HL-60/S4 (cell line): ENCODE measurements around the gene CTNNA2.
"Not testable (repeated sequence)": the region's sequence is repeated elsewhere in the genome, so short reads cannot be mapped to it uniquely, and the experiment has no call there.

Experiments
- in situ Hi-C: fragments of 300-500 bp; cut with MboI; formaldehyde crosslinking; loops from 2 replicates; pipeline ENCODE4 v1.14.3; 2022; ENCODE audit warnings: low sequenced_read_pairs

CTNNA2 gene

GRCh38 chr2:80132281-80132680 is 619.4 kb downstream of the CTNNA2 start:
- in situ Hi-C loops, result no loop called here

GRCh38 chr2:80135001-80135400 is 622.1 kb downstream of the CTNNA2 start:
- in situ Hi-C loops, result no loop called here

GRCh38 chr2:80136338-80136737 is 623.5 kb downstream of the CTNNA2 start:
- in situ Hi-C loops, result no loop called here

- in situ Hi-C loops, result no loop called here
Observed at GRCh38 chr2:80139001-80139400, 626.1 kb downstream of the CTNNA2 start.

GRCh38 chr2:80141007-80141726 is 628.3 kb downstream of the CTNNA2 start:
- in situ Hi-C loops, result no loop called here

GRCh38 chr2:80145499-80145898 is 632.6 kb downstream of the CTNNA2 start:
- in situ Hi-C loops, result no loop called here

- in situ Hi-C loops, result not testable (repeated sequence)
Observed at GRCh38 chr2:80146757-80147156, 633.9 kb downstream of the CTNNA2 start.

- in situ Hi-C loops, result no loop called here
Observed at GRCh38 chr2:80147690-80148089, 634.8 kb downstream of the CTNNA2 start.

GRCh38 chr2:80148906-80149305 is 636.1 kb downstream of the CTNNA2 start:
- in situ Hi-C loops, result no loop called here

- in situ Hi-C loops, result no loop called here
Observed at GRCh38 chr2:80149991-80150390, 637.1 kb downstream of the CTNNA2 start.

GRCh38 chr2:80151248-80151647 is 638.4 kb downstream of the CTNNA2 start:
- in situ Hi-C loops, result no loop called here

- in situ Hi-C loops, result no loop called here
Observed at GRCh38 chr2:80151651-80152050, 638.8 kb downstream of the CTNNA2 start.

- in situ Hi-C loops, result no loop called here
Observed at GRCh38 chr2:80153151-80153550, 640.3 kb downstream of the CTNNA2 start.

- in situ Hi-C loops, result no loop called here
Observed at GRCh38 chr2:80153768-80154167, 640.9 kb downstream of the CTNNA2 start.

GRCh38 chr2:80154231-80154915 is 641.5 kb downstream of the CTNNA2 start:
- in situ Hi-C loops, result no loop called here

- in situ Hi-C loops, result no loop called here
Observed at GRCh38 chr2:80164375-80164774, 651.5 kb downstream of the CTNNA2 start.

- in situ Hi-C loops, result no loop called here
Observed at GRCh38 chr2:80166483-80167171, 653.8 kb downstream of the CTNNA2 start.

- in situ Hi-C loops, result no loop called here
Observed at GRCh38 chr2:80167284-80167808, 654.5 kb downstream of the CTNNA2 start.

- in situ Hi-C loops, result no loop called here
Observed at GRCh38 chr2:80168037-80168436, 655.2 kb downstream of the CTNNA2 start.

GRCh38 chr2:80168801-80169200 is 656.0 kb downstream of the CTNNA2 start:
- in situ Hi-C loops, result no loop called here

- in situ Hi-C loops, result no loop called here
Observed at GRCh38 chr2:80169811-80170594, 657.2 kb downstream of the CTNNA2 start.
